Gastroesophageal sphincter (tissue), 3 donors: ENCODE data around the gene SND1.

Experiments
- POLR2AphosphoS5 ChIP-seq: sonication (generic); formaldehyde crosslinking; IDR thresholded peaks from one replicate; pipeline ENCODE4 v1.6.1; 2017; ENCODE audit warnings: antibody characterized with exemption
- TF ChIP-seq, protein P1 (sequence below), 4 experiments: fragments of 200-600 bp in 2 of 4; fragments of 450-650 bp in 2 of 4; sonication (generic) in 1 of 4; IDR thresholded peaks; one replicate each; pipeline ENCODE4 v1.5.1; 2017 to 2019; ENCODE audit warnings: antibody characterized with exemption in 4 of 4, mild to moderate bottlenecking in 2 of 4, moderate library complexity in 2 of 4

DNA sequence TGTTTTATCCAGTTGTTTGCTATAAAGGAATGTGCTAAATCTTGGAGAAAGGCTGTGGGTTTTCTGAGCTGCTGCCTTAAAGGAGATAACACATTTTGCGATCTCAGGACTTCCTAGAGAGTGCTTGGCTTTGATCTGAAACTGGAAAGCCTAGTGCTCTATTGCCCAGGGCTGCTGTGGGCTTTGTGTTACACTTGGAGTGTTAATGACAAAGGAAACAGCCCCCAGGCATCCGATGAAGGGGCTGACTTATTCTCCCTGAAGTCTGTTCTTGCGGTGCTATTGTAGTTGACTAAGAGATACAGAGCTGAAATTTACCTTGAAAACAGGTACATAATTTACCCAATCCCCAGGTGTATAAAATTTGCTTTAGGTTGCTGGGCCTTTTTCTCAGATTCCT lies 74.5 kb downstream of the SND1 start:
- TF ChIP-seq, protein P1, sequence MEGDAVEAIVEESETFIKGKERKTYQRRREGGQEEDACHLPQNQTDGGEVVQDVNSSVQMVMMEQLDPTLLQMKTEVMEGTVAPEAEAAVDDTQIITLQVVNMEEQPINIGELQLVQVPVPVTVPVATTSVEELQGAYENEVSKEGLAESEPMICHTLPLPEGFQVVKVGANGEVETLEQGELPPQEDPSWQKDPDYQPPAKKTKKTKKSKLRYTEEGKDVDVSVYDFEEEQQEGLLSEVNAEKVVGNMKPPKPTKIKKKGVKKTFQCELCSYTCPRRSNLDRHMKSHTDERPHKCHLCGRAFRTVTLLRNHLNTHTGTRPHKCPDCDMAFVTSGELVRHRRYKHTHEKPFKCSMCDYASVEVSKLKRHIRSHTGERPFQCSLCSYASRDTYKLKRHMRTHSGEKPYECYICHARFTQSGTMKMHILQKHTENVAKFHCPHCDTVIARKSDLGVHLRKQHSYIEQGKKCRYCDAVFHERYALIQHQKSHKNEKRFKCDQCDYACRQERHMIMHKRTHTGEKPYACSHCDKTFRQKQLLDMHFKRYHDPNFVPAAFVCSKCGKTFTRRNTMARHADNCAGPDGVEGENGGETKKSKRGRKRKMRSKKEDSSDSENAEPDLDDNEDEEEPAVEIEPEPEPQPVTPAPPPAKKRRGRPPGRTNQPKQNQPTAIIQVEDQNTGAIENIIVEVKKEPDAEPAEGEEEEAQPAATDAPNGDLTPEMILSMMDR (IDR thresholded peaks at IDR 0.05), result no peak
- no peak for TF ChIP-seq POLR2AphosphoS5
